Putamen (tissue), 1 donor: ENCODE data around the gene HYOU1.
"Not testable (repeated sequence)": the region's sequence is repeated elsewhere in the genome, so short reads cannot be mapped to it uniquely, and the experiment has no call there.

Experiments
- DNase-seq: peaks from one replicate; pipeline ENCODE4 v3.0.0-alpha.2; 2016; ENCODE audit warnings: low spot score

The HYOU1 gene

GRCh38 chr11:119057000-119057769 is at the start of gene HYOU1:
Gene HYOU1 (minus strand): TSS chr11:119057205. CDS start chr11:119056160, 1,045 bp downstream.
- peak; percentile 95 for DNase-seq

GRCh38 chr11:119103793-119104192 is 46.8 kb upstream of the HYOU1 start:
- no peak for DNase-seq

GRCh38 chr11:119103161-119103664 is 46.2 kb upstream of the HYOU1 start:
- not testable (repeated sequence) for DNase-seq

- peak; percentile 96 for DNase-seq
Measured at GRCh38 chr11:119101759-119102423, 44.9 kb upstream of the HYOU1 start, which contains the start of gene DPAGT1. Gene DPAGT1 (minus strand): TSS chr11:119101853. CDS start chr11:119101655, 198 bp downstream.

- DNase-seq, result no peak
Measured at GRCh38 chr11:119100994-119101758, 44.2 kb upstream of the HYOU1 start.

- DNase-seq, result no peak
Measured at GRCh38 chr11:119100246-119100970, 43.4 kb upstream of the HYOU1 start.

- no peak for DNase-seq
Measured at GRCh38 chr11:119099711-119100110, 42.7 kb upstream of the HYOU1 start.

- DNase-seq, result peak; percentile 100
Measured at GRCh38 chr11:119095066-119095880, 38.3 kb upstream of the HYOU1 start.

GRCh38 chr11:119094816-119095065 is 37.7 kb upstream of the HYOU1 start:
- peak; percentile 83 for DNase-seq

- DNase-seq, result no peak
Measured at GRCh38 chr11:119093942-119094815, 37.2 kb upstream of the HYOU1 start.

GRCh38 chr11:119092880-119093842 is 36.2 kb upstream of the HYOU1 start:
- DNase-seq, result no peak

- DNase-seq, result no peak
Measured at GRCh38 chr11:119091966-119092879, 35.2 kb upstream of the HYOU1 start.

- DNase-seq, result no peak
Measured at GRCh38 chr11:119091178-119091577, 34.2 kb upstream of the HYOU1 start.

- no peak for DNase-seq
Measured at GRCh38 chr11:119089319-119089718, 32.3 kb upstream of the HYOU1 start.

- no peak for DNase-seq
Measured at GRCh38 chr11:119088406-119088805, 31.4 kb upstream of the HYOU1 start.

- no peak for DNase-seq
Measured at GRCh38 chr11:119087747-119088241, 30.8 kb upstream of the HYOU1 start.

GRCh38 chr11:119087123-119087522 is 30.1 kb upstream of the HYOU1 start:
- no peak for DNase-seq

- DNase-seq, result no peak
Measured at GRCh38 chr11:119085437-119085847, 28.4 kb upstream of the HYOU1 start.
